ENCODE measurements around the gene RASSF5. TPM values are rescaled to one million over a fixed set of nuclear protein-coding genes. Genes with fewer than 3 reads are reported as not detected.

Gene RASSF5
- total and polyA plus RNA-seq, 9 of the 15 experiments (the other 6 are each of a cell fraction or from before 2014, with no cell fraction given), result 6.1 to 41.0 (median 25.2) TPM

GRCh38 chr1:206575165-206575893 lies 68.0 kb downstream of the RASSF5 start (continued):
- TF ChIP-seq TCF3 (CRISPR knock-in tag; IDR thresholded peaks at IDR 0.05) (peak; percentile 65), CCNT2 (IDR thresholded peaks at IDR 0.05; ENCODE audit: borderline replicate concordance, extremely low read depth, insufficient read length, low read depth, low read length) (peak; percentile 52), ZNF583 (CRISPR knock-in tag; IDR thresholded peaks at IDR 0.05) (peak; percentile 79; the same call in 1 of the 2 replicates), ARID1B (IDR thresholded peaks at IDR 0.05) (peak; percentile 71), FOSL1 (tag; conservative IDR thresholded peaks at IDR 0.05) (peak; percentile 30; the same call in 1 of the 2 replicates), ZNF407 (IDR thresholded peaks at IDR 0.05; ENCODE audit: low read depth) (peak; percentile 54; the same call in 1 of the 2 replicates), ETV1 (tag; conservative IDR thresholded peaks at IDR 0.05; ENCODE audit: low read depth) (peak; percentile 68; the same call in 1 of the 2 replicates), BRF1 (IDR thresholded peaks at IDR 0.05; ENCODE audit: borderline replicate concordance, extremely low read depth, insufficient read length) (no peak), IRF9 (tag; IDR thresholded peaks at IDR 0.05) (no peak), YY1 (IDR thresholded peaks at IDR 0.05; ENCODE audit: borderline replicate concordance in 1 of 3, control insufficient read depth in 1 of 3, extremely low read depth in 1 of 3, insufficient read depth in 3 of 3, insufficient read length in 1 of 3, insufficient replicate concordance in 2 of 3, low read depth in 1 of 3, low read length in 2 of 3) (peak in 1 of 3 experiments; percentile 81), KDM2B (CRISPR knock-in tag; IDR thresholded peaks at IDR 0.05) (no peak), YBX1 (IDR thresholded peaks at IDR 0.05) (no peak), ZFP1 (CRISPR knock-in tag; IDR thresholded peaks at IDR 0.05) (no peak), NCOA1 (IDR thresholded peaks at IDR 0.05; ENCODE audit: low read depth) (0 out of 2 replicates have a peak, but pooled peaks have one; percentile 60), GABPA (tag; conservative IDR thresholded peaks at IDR 0.05; ENCODE audit: low read depth) (peak; percentile 91), MXI1 (IDR thresholded peaks at IDR 0.05; ENCODE audit: low read depth, low read length) (no peak)

All from K562 (cell line).